Adrenal gland (tissue), 5 donors: ENCODE measurements around the gene SPTBN2.

Source experiments
- CTCF ChIP-seq, 6 experiments: fragments of 450-650 bp in 4 of 6; fragments of 200-600 bp in 2 of 6; sonication (generic) in 1 of 6; IDR thresholded peaks; 1 replicate in 5 of 6; 2 replicates in 1 of 6; pipeline versions ENCODE4 v1.5.1 to v1.8.0; 2016 to 2021; ENCODE audit warnings: antibody characterized with exemption in 6 of 6, mild to moderate bottlenecking in 2 of 6, moderate library complexity in 1 of 6
- POLR2A ChIP-seq, 2 donors: fragments of 450-650 bp; IDR thresholded peaks; one replicate each; pipeline ENCODE4 v1.6.1; 2017; ENCODE audit warnings: antibody characterized with exemption in 2 of 2, mild to moderate bottlenecking in 2 of 2, moderate library complexity in 1 of 2
- donor health status: DM: no; HTN: no; CAD: no.

GRCh38 chr11:66700742-66701141 is 28.3 kb downstream of the SPTBN2 start:
- TF ChIP-seq CTCF (IDR thresholded peaks at IDR 0.05) (no peak), POLR2A (IDR thresholded peaks at IDR 0.05) (no peak)
